Measurements from ENCODE around the gene SH3BGR. TPM values are rescaled to one million over a fixed set of nuclear protein-coding genes. Genes with fewer than 3 reads are reported as not detected.
"Not testable (repeated sequence)": the region's sequence is repeated elsewhere in the genome, so short reads cannot be mapped to it uniquely, and the experiment has no call there.

SH3BGR gene
- 1 to 10 TPM; 2.0 to 4.9 (median 3.0) TPM for total RNA-seq
- long read RNA-seq, result 0 reads

- TF ChIP-seq CTCF (IDR thresholded peaks at IDR 0.05), result no peak
- TF ChIP-seq POLR2A (IDR thresholded peaks at IDR 0.05), result no peak
- H3K9me3 ChIP-seq, result no peaks in the 10 kb centered on the region
- H3K36me3 ChIP-seq, result no peaks in the 10 kb centered on the region
- ATAC-seq, result peak; percentile 20 to 94 (median 66)
- DNase-seq, result peak in 2 of 3 donors; percentile 56 to 69
- peak within 1 kb of the TSS in 2 of 3 donors; percentile 18 to 27 for H3K4me3 ChIP-seq
- H3K27me3 ChIP-seq, result no peaks in the 10 kb centered on the region
- H3K27ac ChIP-seq, result peak within 1 kb of the TSS in 2 of 3 donors; percentile 61 to 72
- peaks cover 0 to under 1% (median 0%) of the 10 kb centered on the region in 4 donors for H3K4me1 ChIP-seq
- intact Hi-C loops (cut with DNase I), result no loop called here
- 80% methylated on average over 10 of the region's 15 CpGs for WGBS (ENCODE audit: insufficient coverage, low coverage, low lambda C conversion rate, missing lambda C conversion rate)
Measured at GRCh38 chr21:39451332-39452206, at the start of gene SH3BGR. Gene SH3BGR (plus strand): TSS chr21:39451970. CDS start chr21:39452097, 127 bp downstream.

- WGBS (ENCODE audit: insufficient coverage, low coverage, low lambda C conversion rate, missing lambda C conversion rate), result 100% methylated on average over 2 of the region's 2 CpGs
- intact Hi-C loops (cut with DNase I), result no loop called here
- Histone ChIP-seq H3K4me3 (no peak overlapping the region), H3K4me1 (no peaks in the 10 kb centered on the region), H3K9me3 (no peaks in the 10 kb centered on the region), H3K27ac (no peak overlapping the region), H3K36me3 (peaks cover 0 to 2% (median 0%) of the 10 kb centered on the region in 4 donors), H3K27me3 (no peaks in the 10 kb centered on the region)
- no peak for ATAC-seq
- no peak for DNase-seq
- TF ChIP-seq POLR2A (IDR thresholded peaks at IDR 0.05), result no peak
- TF ChIP-seq CTCF (IDR thresholded peaks at IDR 0.05), result no peak
Measured at GRCh38 chr21:39406065-39406464, 45.7 kb upstream of the SH3BGR start.

GRCh38 chr21:39419204-39419603 lies 32.6 kb upstream of the SH3BGR start:
- H3K36me3 ChIP-seq; H3K9me3 ChIP-seq; ATAC-seq; H3K27me3 ChIP-seq; H3K4me3 ChIP-seq; H3K4me1 ChIP-seq; intact Hi-C loops (cut with DNase I); H3K27ac ChIP-seq; DNase-seq: not testable (repeated sequence)
- WGBS (ENCODE audit: insufficient coverage, low coverage, low lambda C conversion rate, missing lambda C conversion rate), result 93% methylated on average over 4 of the region's 5 CpGs

GRCh38 chr21:39422527-39423241 lies 29.1 kb upstream of the SH3BGR start:
- H3K36me3 ChIP-seq, result no peaks in the 10 kb centered on the region
- no peak for DNase-seq

More at GRCh38 chr21:39422527-39423241, 29.1 kb upstream of the SH3BGR start:
- WGBS (ENCODE audit: insufficient coverage, low coverage, low lambda C conversion rate, missing lambda C conversion rate), result 70% methylated on average over 5 of the region's 5 CpGs
- H3K9me3 ChIP-seq, result no peaks in the 10 kb centered on the region
- H3K4me3 ChIP-seq, result no peak overlapping the region
- TF ChIP-seq CTCF (IDR thresholded peaks at IDR 0.05) (no peak), POLR2A (IDR thresholded peaks at IDR 0.05) (no peak)
- H3K27me3 ChIP-seq, result no peaks in the 10 kb centered on the region
- H3K4me1 ChIP-seq, result no peaks in the 10 kb centered on the region
- H3K27ac ChIP-seq, result no peak overlapping the region
- intact Hi-C loops (cut with DNase I), result no loop called here
- ATAC-seq, result no peak

Data from right lobe of liver (tissue), 6 donors.